ENCODE data around the gene JAKMIP1. TPM values are rescaled to one million over a fixed set of nuclear protein-coding genes. Genes with fewer than 3 reads are reported as not detected.

The JAKMIP1 gene
- total RNA-seq, 2 experiments from 2014 or later, result 4.0 to 5.1 TPM

- H3K79me2 ChIP-seq (ENCODE audit: insufficient read depth, low read depth, low read length), result no peaks in the 10 kb centered on the region
- no peaks in the 10 kb centered on the region for H3K9me2 ChIP-seq (ENCODE audit: insufficient read depth, low read length)
- no peak overlapping the region for H3K4me2 ChIP-seq (ENCODE audit: low read length)
- H3K9me3 ChIP-seq (ENCODE audit: low read length), result no peaks in the 10 kb centered on the region
- POLR2A ChIA-PET, result no interaction called here
- H3K4me3 ChIP-seq (ENCODE audit: low read depth, low read length, poor library complexity, severe bottlenecking), result no peak overlapping the region
- no peak overlapping the region for H2AFZ ChIP-seq (ENCODE audit: low read length)
- BruUV-seq (replicated peaks), result no TSS peak
- CTCF ChIA-PET (ENCODE audit: unreplicated experiment), result no interaction called here
- H4K20me1 ChIP-seq (ENCODE audit: insufficient read depth, low read length), result no peaks in the 10 kb centered on the region
- H3K36me3 ChIP-seq (ENCODE audit: insufficient read depth, low read length), result no peaks in the 10 kb centered on the region
- H3K4me1 ChIP-seq (ENCODE audit: insufficient read depth, low read length, poor library complexity, severe bottlenecking), result no peaks in the 10 kb centered on the region
- H3K27ac ChIP-seq (ENCODE audit: low read depth, low read length, poor library complexity, severe bottlenecking), result no peak overlapping the region
- intact Hi-C loops (cut with micrococcal nuclease; ENCODE audit: unreplicated experiment), result no loop called here
- DNase-seq (ENCODE audit: low spot score), result no peak
- TF ChIP-seq EZH2phosphoT487 (IDR thresholded peaks at IDR 0.05; ENCODE audit: borderline replicate concordance, low read depth, low read length) (no peak), CTCF (conservative IDR thresholded peaks at IDR 0.05; ENCODE audit: low read length) (no peak)
Measured at GRCh38 chr4:6157926-6158325, 42.4 kb downstream of the JAKMIP1 start.

- Histone ChIP-seq H2AFZ (ENCODE audit: low read length) (no peak overlapping the region), H4K20me1 (ENCODE audit: insufficient read depth, low read length) (no peaks in the 10 kb centered on the region), H3K4me1 (ENCODE audit: insufficient read depth, low read length, poor library complexity, severe bottlenecking) (no peaks in the 10 kb centered on the region), H3K4me2 (ENCODE audit: low read length) (no peak overlapping the region), H3K4me3 (ENCODE audit: low read depth, low read length, poor library complexity, severe bottlenecking) (no peak overlapping the region), H3K9me3 (ENCODE audit: low read length) (no peaks in the 10 kb centered on the region), H3K27ac (ENCODE audit: low read depth, low read length, poor library complexity, severe bottlenecking) (no peak overlapping the region), H3K79me2 (ENCODE audit: insufficient read depth, low read depth, low read length) (no peaks in the 10 kb centered on the region), H3K36me3 (ENCODE audit: insufficient read depth, low read length) (no peaks in the 10 kb centered on the region), H3K9me2 (ENCODE audit: insufficient read depth, low read length) (no peaks in the 10 kb centered on the region)
- no TSS peak for BruUV-seq (replicated peaks)
- ChIA-PET POLR2A (no interaction called here), CTCF (ENCODE audit: unreplicated experiment) (no interaction called here)
- TF ChIP-seq EZH2phosphoT487 (IDR thresholded peaks at IDR 0.05; ENCODE audit: borderline replicate concordance, low read depth, low read length), result no peak
- TF ChIP-seq CTCF (conservative IDR thresholded peaks at IDR 0.05; ENCODE audit: low read length), result no peak
- intact Hi-C loops (cut with micrococcal nuclease; ENCODE audit: unreplicated experiment), result no loop called here
- DNase-seq (ENCODE audit: low spot score), result no peak
Measured at GRCh38 chr4:6155996-6156750, 44.2 kb downstream of the JAKMIP1 start.

- no peak overlapping the region for H2AFZ ChIP-seq (ENCODE audit: low read length)
- intact Hi-C loops (cut with micrococcal nuclease; ENCODE audit: unreplicated experiment), result no loop called here
- no peak for DNase-seq (ENCODE audit: low spot score)
- no peak for TF ChIP-seq CTCF (conservative IDR thresholded peaks at IDR 0.05; ENCODE audit: low read length)
- no peak for TF ChIP-seq EZH2phosphoT487 (IDR thresholded peaks at IDR 0.05; ENCODE audit: borderline replicate concordance, low read depth, low read length)
- no peaks in the 10 kb centered on the region for H3K9me3 ChIP-seq (ENCODE audit: low read length)
- H3K4me1 ChIP-seq (ENCODE audit: insufficient read depth, low read length, poor library complexity, severe bottlenecking), result no peaks in the 10 kb centered on the region
- no peak overlapping the region for H3K4me2 ChIP-seq (ENCODE audit: low read length)
- H3K4me3 ChIP-seq (ENCODE audit: low read depth, low read length, poor library complexity, severe bottlenecking), result no peak overlapping the region
- no TSS peak for BruUV-seq (replicated peaks)
- no peaks in the 10 kb centered on the region for H3K36me3 ChIP-seq (ENCODE audit: insufficient read depth, low read length)
- H3K27ac ChIP-seq (ENCODE audit: low read depth, low read length, poor library complexity, severe bottlenecking), result no peak overlapping the region
- H4K20me1 ChIP-seq (ENCODE audit: insufficient read depth, low read length), result no peaks in the 10 kb centered on the region
- CTCF ChIA-PET (ENCODE audit: unreplicated experiment), result no interaction called here
- no peaks in the 10 kb centered on the region for H3K79me2 ChIP-seq (ENCODE audit: insufficient read depth, low read depth, low read length)
- H3K9me2 ChIP-seq (ENCODE audit: insufficient read depth, low read length), result no peaks in the 10 kb centered on the region
- POLR2A ChIA-PET, result no interaction called here
Measured at GRCh38 chr4:6154875-6155274, 45.5 kb downstream of the JAKMIP1 start.

Data from OCI-LY7 (cell line).